Panc1 (cell line): ENCODE results near the gene LRPPRC.

Source experiments
- CTCF ChIP-seq: fragments of 450-650 bp; IDR thresholded peaks from 2 replicates; pipeline ENCODE4 v1.5.1; 2017; ENCODE audit warnings: mild to moderate bottlenecking
- POLR2AphosphoS5 ChIP-seq: IDR thresholded peaks from 2 replicates; pipeline ENCODE4 v1.6.1; 2012; ENCODE audit warnings: mild to moderate bottlenecking, low read depth, low read length, moderate library complexity
- SIN3A ChIP-seq: IDR thresholded peaks from 2 replicates; pipeline ENCODE4 v1.6.1; 2012; ENCODE audit warnings: low read depth, mild to moderate bottlenecking, low read length, moderate library complexity, borderline replicate concordance; ENCODE audit not compliant: insufficient read depth
- TCF7L2 ChIP-seq: IDR thresholded peaks from 2 replicates; pipeline ENCODE4 v1.6.1; 2011; ENCODE audit warnings: mild to moderate bottlenecking, low read depth, low read length, inconsistent platforms
- TF ChIP-seq, protein P1 (sequence below), 2 experiments: IDR thresholded peaks; 2 replicates each; pipeline ENCODE4 v1.6.1; 2011 to 2012; ENCODE audit warnings: low read depth in 2 of 2, control low read depth in 1 of 2, low read length in 1 of 2, mild to moderate bottlenecking in 1 of 2, moderate library complexity in 1 of 2; ENCODE audit not compliant: insufficient read depth in 1 of 2

DNA sequence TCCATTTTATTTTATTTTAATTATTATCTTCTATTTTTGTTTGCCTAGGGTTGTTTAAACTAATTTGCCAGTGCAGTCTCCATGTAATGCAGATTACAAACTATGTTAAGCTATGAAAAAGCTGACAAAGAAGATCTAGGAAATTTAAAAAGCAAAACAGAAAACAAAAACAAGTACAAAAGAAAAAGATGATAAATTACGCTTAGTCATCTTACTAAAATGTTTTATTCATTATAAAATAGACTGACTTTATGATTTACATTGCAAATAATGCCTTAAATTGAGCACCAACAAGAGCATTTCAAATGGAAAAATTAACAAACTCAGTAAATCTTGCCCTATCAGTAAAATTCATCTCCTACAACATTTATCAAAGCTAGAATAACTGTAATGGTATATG is 52.9 kb downstream of the LRPPRC start:
- no peak for TF ChIP-seq CTCF
- TF ChIP-seq TCF7L2, result no peak
- TF ChIP-seq, protein P1, sequence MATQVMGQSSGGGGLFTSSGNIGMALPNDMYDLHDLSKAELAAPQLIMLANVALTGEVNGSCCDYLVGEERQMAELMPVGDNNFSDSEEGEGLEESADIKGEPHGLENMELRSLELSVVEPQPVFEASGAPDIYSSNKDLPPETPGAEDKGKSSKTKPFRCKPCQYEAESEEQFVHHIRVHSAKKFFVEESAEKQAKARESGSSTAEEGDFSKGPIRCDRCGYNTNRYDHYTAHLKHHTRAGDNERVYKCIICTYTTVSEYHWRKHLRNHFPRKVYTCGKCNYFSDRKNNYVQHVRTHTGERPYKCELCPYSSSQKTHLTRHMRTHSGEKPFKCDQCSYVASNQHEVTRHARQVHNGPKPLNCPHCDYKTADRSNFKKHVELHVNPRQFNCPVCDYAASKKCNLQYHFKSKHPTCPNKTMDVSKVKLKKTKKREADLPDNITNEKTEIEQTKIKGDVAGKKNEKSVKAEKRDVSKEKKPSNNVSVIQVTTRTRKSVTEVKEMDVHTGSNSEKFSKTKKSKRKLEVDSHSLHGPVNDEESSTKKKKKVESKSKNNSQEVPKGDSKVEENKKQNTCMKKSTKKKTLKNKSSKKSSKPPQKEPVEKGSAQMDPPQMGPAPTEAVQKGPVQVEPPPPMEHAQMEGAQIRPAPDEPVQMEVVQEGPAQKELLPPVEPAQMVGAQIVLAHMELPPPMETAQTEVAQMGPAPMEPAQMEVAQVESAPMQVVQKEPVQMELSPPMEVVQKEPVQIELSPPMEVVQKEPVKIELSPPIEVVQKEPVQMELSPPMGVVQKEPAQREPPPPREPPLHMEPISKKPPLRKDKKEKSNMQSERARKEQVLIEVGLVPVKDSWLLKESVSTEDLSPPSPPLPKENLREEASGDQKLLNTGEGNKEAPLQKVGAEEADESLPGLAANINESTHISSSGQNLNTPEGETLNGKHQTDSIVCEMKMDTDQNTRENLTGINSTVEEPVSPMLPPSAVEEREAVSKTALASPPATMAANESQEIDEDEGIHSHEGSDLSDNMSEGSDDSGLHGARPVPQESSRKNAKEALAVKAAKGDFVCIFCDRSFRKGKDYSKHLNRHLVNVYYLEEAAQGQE (IDR thresholded peaks at IDR 0.05; ENCODE audit: insufficient read depth in 1 of 2, low read depth in 2 of 2, low read length in 1 of 2), result no peak
- no peak for TF ChIP-seq POLR2AphosphoS5
- no peak for TF ChIP-seq SIN3A
